ENCODE data around the gene SLK.

GRCh38 chr10:104033401-104033930 lies 66.5 kb downstream of the SLK start:
- TF ChIP-seq, protein P1, sequence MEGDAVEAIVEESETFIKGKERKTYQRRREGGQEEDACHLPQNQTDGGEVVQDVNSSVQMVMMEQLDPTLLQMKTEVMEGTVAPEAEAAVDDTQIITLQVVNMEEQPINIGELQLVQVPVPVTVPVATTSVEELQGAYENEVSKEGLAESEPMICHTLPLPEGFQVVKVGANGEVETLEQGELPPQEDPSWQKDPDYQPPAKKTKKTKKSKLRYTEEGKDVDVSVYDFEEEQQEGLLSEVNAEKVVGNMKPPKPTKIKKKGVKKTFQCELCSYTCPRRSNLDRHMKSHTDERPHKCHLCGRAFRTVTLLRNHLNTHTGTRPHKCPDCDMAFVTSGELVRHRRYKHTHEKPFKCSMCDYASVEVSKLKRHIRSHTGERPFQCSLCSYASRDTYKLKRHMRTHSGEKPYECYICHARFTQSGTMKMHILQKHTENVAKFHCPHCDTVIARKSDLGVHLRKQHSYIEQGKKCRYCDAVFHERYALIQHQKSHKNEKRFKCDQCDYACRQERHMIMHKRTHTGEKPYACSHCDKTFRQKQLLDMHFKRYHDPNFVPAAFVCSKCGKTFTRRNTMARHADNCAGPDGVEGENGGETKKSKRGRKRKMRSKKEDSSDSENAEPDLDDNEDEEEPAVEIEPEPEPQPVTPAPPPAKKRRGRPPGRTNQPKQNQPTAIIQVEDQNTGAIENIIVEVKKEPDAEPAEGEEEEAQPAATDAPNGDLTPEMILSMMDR (conservative IDR thresholded peaks at IDR 0.05 in 1 of 2, IDR thresholded peaks at IDR 0.05 in 1 of 2; ENCODE audit: extremely low read depth in 1 of 2, insufficient read depth in 1 of 2, low read depth in 1 of 2, low read length in 2 of 2) = no peak
- no peak for TF ChIP-seq EZH2 (IDR thresholded peaks at IDR 0.05; ENCODE audit: borderline replicate concordance, low read length)
